Measurements from ENCODE around the gene MYOG.

MYOG gene

GRCh38 chr1:203085528-203086406 is at the start of gene MYOG:
Gene MYOG (minus strand): TSS chr1:203086012. CDS start chr1:203085961, 51 bp downstream.
- no peak within 1 kb of the TSS for H3K27ac ChIP-seq (ENCODE audit: low read length)
- H3K9me3 ChIP-seq (ENCODE audit: insufficient read depth, low read length, severe bottlenecking) = no peaks in the 10 kb centered on the region
- H3K27me3 ChIP-seq (ENCODE audit: insufficient read depth, low read length, poor library complexity) = peaks cover 30% of the 10 kb centered on the region
- no peak within 1 kb of the TSS for H3K9ac ChIP-seq (ENCODE audit: low read depth, low read length)
- ATAC-seq (ENCODE audit: insufficient read depth, low read depth) (no peak), DNase-seq (no peak)
- no peak within 1 kb of the TSS for H2AFZ ChIP-seq (ENCODE audit: low read depth, low read length)
- H3K4me2 ChIP-seq (ENCODE audit: insufficient read depth, low read length) = no peak within 1 kb of the TSS
- TF ChIP-seq EZH2 (IDR thresholded peaks at IDR 0.05; ENCODE audit: borderline replicate concordance, low read depth, low read length, severe bottlenecking) = no peak
- TF ChIP-seq, protein P1, sequence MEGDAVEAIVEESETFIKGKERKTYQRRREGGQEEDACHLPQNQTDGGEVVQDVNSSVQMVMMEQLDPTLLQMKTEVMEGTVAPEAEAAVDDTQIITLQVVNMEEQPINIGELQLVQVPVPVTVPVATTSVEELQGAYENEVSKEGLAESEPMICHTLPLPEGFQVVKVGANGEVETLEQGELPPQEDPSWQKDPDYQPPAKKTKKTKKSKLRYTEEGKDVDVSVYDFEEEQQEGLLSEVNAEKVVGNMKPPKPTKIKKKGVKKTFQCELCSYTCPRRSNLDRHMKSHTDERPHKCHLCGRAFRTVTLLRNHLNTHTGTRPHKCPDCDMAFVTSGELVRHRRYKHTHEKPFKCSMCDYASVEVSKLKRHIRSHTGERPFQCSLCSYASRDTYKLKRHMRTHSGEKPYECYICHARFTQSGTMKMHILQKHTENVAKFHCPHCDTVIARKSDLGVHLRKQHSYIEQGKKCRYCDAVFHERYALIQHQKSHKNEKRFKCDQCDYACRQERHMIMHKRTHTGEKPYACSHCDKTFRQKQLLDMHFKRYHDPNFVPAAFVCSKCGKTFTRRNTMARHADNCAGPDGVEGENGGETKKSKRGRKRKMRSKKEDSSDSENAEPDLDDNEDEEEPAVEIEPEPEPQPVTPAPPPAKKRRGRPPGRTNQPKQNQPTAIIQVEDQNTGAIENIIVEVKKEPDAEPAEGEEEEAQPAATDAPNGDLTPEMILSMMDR (IDR thresholded peaks at IDR 0.05; ENCODE audit: borderline replicate concordance, extremely low read depth, low read length, poor library complexity, severe bottlenecking) = no peak
- H3K4me1 ChIP-seq (ENCODE audit: insufficient read depth, low read length) = no peaks in the 10 kb centered on the region
- H3K79me2 ChIP-seq (ENCODE audit: insufficient read depth, low read length) = no peaks in the 10 kb centered on the region
- H3K4me3 ChIP-seq (ENCODE audit: low read depth in 1 of 2, low read length in 2 of 2) = no peak within 1 kb of the TSS
- no peaks in the 10 kb centered on the region for H3K36me3 ChIP-seq (ENCODE audit: insufficient read depth, low read length)
- H4K20me1 ChIP-seq (ENCODE audit: insufficient read depth, low read length) = 0 out of 2 replicates have a peak, but pooled peaks cover 3% of the 10 kb centered on the region

- H3K4me1 ChIP-seq (ENCODE audit: insufficient read depth, low read length) = no peaks in the 10 kb centered on the region
- H3K79me2 ChIP-seq (ENCODE audit: insufficient read depth, low read length) = no peaks in the 10 kb centered on the region
- no peaks in the 10 kb centered on the region for H3K36me3 ChIP-seq (ENCODE audit: insufficient read depth, low read length)
- H2AFZ ChIP-seq (ENCODE audit: low read depth, low read length) = no peak overlapping the region
- no peak overlapping the region for H3K4me2 ChIP-seq (ENCODE audit: insufficient read depth, low read length)
- no peak for DNase-seq
- H3K9me3 ChIP-seq (ENCODE audit: insufficient read depth, low read length, severe bottlenecking) = no peaks in the 10 kb centered on the region
- H3K4me3 ChIP-seq (ENCODE audit: low read depth in 1 of 2, low read length in 2 of 2) = no peak overlapping the region
- no peak overlapping the region for H3K27ac ChIP-seq (ENCODE audit: low read length)
- peaks cover 3% of the 10 kb centered on the region; the same call in 1 of the 2 replicates for H4K20me1 ChIP-seq (ENCODE audit: insufficient read depth, low read length)
- no peak for ATAC-seq (ENCODE audit: insufficient read depth, low read depth)
- H3K9ac ChIP-seq (ENCODE audit: low read depth, low read length) = no peak overlapping the region
- TF ChIP-seq, protein P1 (IDR thresholded peaks at IDR 0.05; ENCODE audit: borderline replicate concordance, extremely low read depth, low read length, poor library complexity, severe bottlenecking) = no peak
- TF ChIP-seq EZH2 (IDR thresholded peaks at IDR 0.05; ENCODE audit: borderline replicate concordance, low read depth, low read length, severe bottlenecking) = no peak
- H3K27me3 ChIP-seq (ENCODE audit: insufficient read depth, low read length, poor library complexity) = peaks cover 36% of the 10 kb centered on the region
Measured at GRCh38 chr1:203133970-203134725, 48.3 kb upstream of the MYOG start.

DNA sequence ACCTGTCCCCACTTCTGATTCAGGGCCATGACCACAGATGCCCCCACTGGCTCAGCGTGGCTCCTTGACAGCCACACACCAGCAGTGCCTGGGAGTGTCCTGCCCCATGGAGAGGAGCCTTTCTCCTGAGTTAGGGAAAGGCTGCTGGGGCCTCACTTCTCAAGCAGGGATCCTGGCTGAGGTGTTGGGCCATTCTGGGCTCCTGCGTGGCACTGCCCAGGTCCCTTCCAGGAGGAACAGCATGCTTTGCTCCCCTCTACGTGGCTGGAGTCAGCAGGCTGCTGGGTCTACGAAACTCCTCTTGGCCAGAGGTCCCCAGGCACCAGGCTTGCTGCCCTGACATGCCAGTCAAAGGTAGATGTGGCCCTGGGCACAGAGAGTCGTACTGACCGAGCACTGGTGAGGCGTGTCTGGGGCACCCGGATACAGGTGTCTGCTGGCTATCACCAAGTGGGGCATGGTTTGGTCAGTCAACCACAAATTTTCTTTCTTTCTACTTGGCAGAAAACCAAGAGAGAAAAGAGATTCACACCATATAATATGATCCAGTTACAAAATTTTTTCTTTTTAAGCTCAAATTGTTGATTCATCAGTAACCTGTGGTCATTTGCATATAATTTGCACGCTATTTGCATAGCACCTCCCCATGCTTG is 45.9 kb upstream of the MYOG start:
- H3K4me1 ChIP-seq (ENCODE audit: insufficient read depth, low read length) = no peaks in the 10 kb centered on the region
- no peak overlapping the region for H2AFZ ChIP-seq (ENCODE audit: low read depth, low read length)
- no peak for DNase-seq
- no peak overlapping the region for H3K4me3 ChIP-seq (ENCODE audit: low read depth in 1 of 2, low read length in 2 of 2)
- H3K9ac ChIP-seq (ENCODE audit: low read depth, low read length) = no peak overlapping the region
- peaks cover 20% of the 10 kb centered on the region for H3K27me3 ChIP-seq (ENCODE audit: insufficient read depth, low read length, poor library complexity)
- no peak for ATAC-seq (ENCODE audit: insufficient read depth, low read depth)
- no peaks in the 10 kb centered on the region for H3K9me3 ChIP-seq (ENCODE audit: insufficient read depth, low read length, severe bottlenecking)
- no peak overlapping the region for H3K4me2 ChIP-seq (ENCODE audit: insufficient read depth, low read length)
- no peak overlapping the region for H3K27ac ChIP-seq (ENCODE audit: low read length)
- H3K79me2 ChIP-seq (ENCODE audit: insufficient read depth, low read length) = no peaks in the 10 kb centered on the region
- TF ChIP-seq, protein P1 (IDR thresholded peaks at IDR 0.05; ENCODE audit: borderline replicate concordance, extremely low read depth, low read length, poor library complexity, severe bottlenecking) = no peak
- H3K36me3 ChIP-seq (ENCODE audit: insufficient read depth, low read length) = no peaks in the 10 kb centered on the region
- peaks cover 7% of the 10 kb centered on the region; the same call in 1 of the 2 replicates for H4K20me1 ChIP-seq (ENCODE audit: insufficient read depth, low read length)

All from DND-41 (cell line).